Activated CD4-positive, alpha-beta T cell treated with anti-CD3 and anti-CD28 coated beads, Interleukin-2, amount 50 U/mL, for 24 hours (primary cell): ENCODE measurements around the gene XXYLT1.
"Not testable (repeated sequence)": the region's sequence is repeated elsewhere in the genome, so short reads cannot be mapped to it uniquely, and the experiment has no call there.

ENCODE experiments used
- DNase-seq, 2 donors: peaks; one replicate each; pipeline ENCODE4 v3.0.0-alpha.2; 2020; ENCODE audit warnings: low read depth in 1 of 2, low spot score in 1 of 2

The XXYLT1 gene

GRCh38 chr3:195116407-195117185 is 154.4 kb downstream of the XXYLT1 start:
- DNase-seq: no peak

GRCh38 chr3:195115600-195116406 is 155.2 kb downstream of the XXYLT1 start:
- DNase-seq: no peak

GRCh38 chr3:195114786-195115599 is 156.0 kb downstream of the XXYLT1 start:
- no peak for DNase-seq

- DNase-seq: no peak
These were observed 157.2 kb downstream of the XXYLT1 start for GRCh38 chr3:195113536-195114425.

- DNase-seq: no peak
These were observed 157.9 kb downstream of the XXYLT1 start for GRCh38 chr3:195113048-195113447.

- no peak for DNase-seq
These were observed 158.6 kb downstream of the XXYLT1 start for GRCh38 chr3:195112361-195112791.

- DNase-seq: no peak
These were observed 159.2 kb downstream of the XXYLT1 start for GRCh38 chr3:195111766-195112165.

- no peak for DNase-seq
These were observed 159.6 kb downstream of the XXYLT1 start for GRCh38 chr3:195111319-195111705.

- no peak for DNase-seq
These were observed 160.2 kb downstream of the XXYLT1 start for GRCh38 chr3:195110647-195111318.

GRCh38 chr3:195109098-195109657 is 161.8 kb downstream of the XXYLT1 start:
- no peak for DNase-seq

GRCh38 chr3:195107593-195107992 is 163.4 kb downstream of the XXYLT1 start:
- DNase-seq: no peak

- not testable (repeated sequence) for DNase-seq
These were observed 163.9 kb downstream of the XXYLT1 start for GRCh38 chr3:195107031-195107430.

- DNase-seq: peak; percentile 56 to 57
These were observed 164.5 kb downstream of the XXYLT1 start for GRCh38 chr3:195106418-195106906.

- no peak for DNase-seq
These were observed 165.0 kb downstream of the XXYLT1 start for GRCh38 chr3:195105841-195106417.

GRCh38 chr3:195105389-195105788 is 165.6 kb downstream of the XXYLT1 start:
- DNase-seq: no peak

GRCh38 chr3:195104340-195104739 is 166.6 kb downstream of the XXYLT1 start:
- no peak for DNase-seq

- no peak for DNase-seq
These were observed 167.3 kb downstream of the XXYLT1 start for GRCh38 chr3:195103623-195104022.

GRCh38 chr3:195102609-195103467 is 168.1 kb downstream of the XXYLT1 start:
- no peak for DNase-seq
